HL-60 (cell line): ENCODE measurements around the gene COX18.
A peak's percentile ranks its signal among the peaks of the same experiment; 100 is the strongest.

ENCODE experiments used
- DNase-seq, 2 experiments: peaks; one replicate each; pipeline ENCODE4 v3.0.0-alpha.2; 2010 to 2020; ENCODE audit warnings: low read depth in 1 of 2, low spot score in 1 of 2
- H3K27ac ChIP-seq: fragments of 250-450 bp; sonication (Bioruptor Pico); replicated peaks from 2 replicates; pipeline ENCODE4 v1.5.1; 2020; ENCODE audit warnings: mild to moderate bottlenecking, moderate library complexity
- H3K27me3 ChIP-seq: fragments of 250-450 bp; sonication (Bioruptor Pico); 2 replicates; pipeline ENCODE4 v1.5.1; 2021; ENCODE audit warnings: mild to moderate bottlenecking, moderate library complexity; ENCODE audit not compliant: insufficient read depth, poor library complexity, severe bottlenecking
- H3K4me3 ChIP-seq: replicated peaks from 2 replicates; pipeline ENCODE4 v1.5.1; 2011; ENCODE audit warnings: mild to moderate bottlenecking, control low read depth, low read length; ENCODE audit not compliant: insufficient read depth
- GABPA ChIP-seq: IDR thresholded peaks from 2 replicates; pipeline ENCODE4 v1.6.1; 2012; ENCODE audit warnings: low read depth
- POLR2AphosphoS5 ChIP-seq: IDR thresholded peaks from 2 replicates; pipeline ENCODE4 v1.6.1; 2012; ENCODE audit warnings: low read depth
- SPI1 ChIP-seq: IDR thresholded peaks from 2 replicates; pipeline ENCODE4 v1.6.1; 2012; ENCODE audit warnings: low read depth, mild to moderate bottlenecking, borderline replicate concordance
- TF ChIP-seq, protein P1 (sequence below): IDR thresholded peaks from 2 replicates; pipeline ENCODE4 v1.6.1; 2012; ENCODE audit warnings: low read depth; ENCODE audit not compliant: insufficient replicate concordance
- TF ChIP-seq, protein P2 (sequence below): IDR thresholded peaks from one replicate; pipeline ENCODE4 v1.5.1; 2011; ENCODE audit warnings: low read length, control low read depth, inconsistent platforms; ENCODE audit not compliant: insufficient read depth

Gene COX18

DNA sequence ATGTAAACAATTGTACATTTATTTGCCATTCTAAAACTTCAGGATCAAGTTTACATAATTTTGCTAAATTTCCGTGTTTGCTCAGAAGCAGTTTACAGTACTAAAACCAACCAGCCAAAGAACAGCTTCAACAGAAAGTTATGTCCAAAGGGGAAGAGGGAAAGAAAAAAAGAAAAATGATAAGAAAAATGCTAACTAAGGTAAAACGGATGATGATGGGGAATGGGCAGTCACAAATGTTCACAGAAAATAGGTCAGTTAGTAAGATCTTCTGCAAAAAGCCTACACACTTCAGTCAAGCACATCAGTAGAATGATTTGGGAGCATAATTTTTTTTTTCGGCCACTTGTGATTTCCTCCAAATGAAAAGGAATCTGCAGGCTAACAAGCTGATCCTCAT is 6.3 kb upstream of the COX18 start:
- TF ChIP-seq, protein P1, sequence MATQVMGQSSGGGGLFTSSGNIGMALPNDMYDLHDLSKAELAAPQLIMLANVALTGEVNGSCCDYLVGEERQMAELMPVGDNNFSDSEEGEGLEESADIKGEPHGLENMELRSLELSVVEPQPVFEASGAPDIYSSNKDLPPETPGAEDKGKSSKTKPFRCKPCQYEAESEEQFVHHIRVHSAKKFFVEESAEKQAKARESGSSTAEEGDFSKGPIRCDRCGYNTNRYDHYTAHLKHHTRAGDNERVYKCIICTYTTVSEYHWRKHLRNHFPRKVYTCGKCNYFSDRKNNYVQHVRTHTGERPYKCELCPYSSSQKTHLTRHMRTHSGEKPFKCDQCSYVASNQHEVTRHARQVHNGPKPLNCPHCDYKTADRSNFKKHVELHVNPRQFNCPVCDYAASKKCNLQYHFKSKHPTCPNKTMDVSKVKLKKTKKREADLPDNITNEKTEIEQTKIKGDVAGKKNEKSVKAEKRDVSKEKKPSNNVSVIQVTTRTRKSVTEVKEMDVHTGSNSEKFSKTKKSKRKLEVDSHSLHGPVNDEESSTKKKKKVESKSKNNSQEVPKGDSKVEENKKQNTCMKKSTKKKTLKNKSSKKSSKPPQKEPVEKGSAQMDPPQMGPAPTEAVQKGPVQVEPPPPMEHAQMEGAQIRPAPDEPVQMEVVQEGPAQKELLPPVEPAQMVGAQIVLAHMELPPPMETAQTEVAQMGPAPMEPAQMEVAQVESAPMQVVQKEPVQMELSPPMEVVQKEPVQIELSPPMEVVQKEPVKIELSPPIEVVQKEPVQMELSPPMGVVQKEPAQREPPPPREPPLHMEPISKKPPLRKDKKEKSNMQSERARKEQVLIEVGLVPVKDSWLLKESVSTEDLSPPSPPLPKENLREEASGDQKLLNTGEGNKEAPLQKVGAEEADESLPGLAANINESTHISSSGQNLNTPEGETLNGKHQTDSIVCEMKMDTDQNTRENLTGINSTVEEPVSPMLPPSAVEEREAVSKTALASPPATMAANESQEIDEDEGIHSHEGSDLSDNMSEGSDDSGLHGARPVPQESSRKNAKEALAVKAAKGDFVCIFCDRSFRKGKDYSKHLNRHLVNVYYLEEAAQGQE, result no peak
- TF ChIP-seq POLR2AphosphoS5 (no peak), GABPA (no peak), SPI1 (no peak)
- TF ChIP-seq, protein P2, sequence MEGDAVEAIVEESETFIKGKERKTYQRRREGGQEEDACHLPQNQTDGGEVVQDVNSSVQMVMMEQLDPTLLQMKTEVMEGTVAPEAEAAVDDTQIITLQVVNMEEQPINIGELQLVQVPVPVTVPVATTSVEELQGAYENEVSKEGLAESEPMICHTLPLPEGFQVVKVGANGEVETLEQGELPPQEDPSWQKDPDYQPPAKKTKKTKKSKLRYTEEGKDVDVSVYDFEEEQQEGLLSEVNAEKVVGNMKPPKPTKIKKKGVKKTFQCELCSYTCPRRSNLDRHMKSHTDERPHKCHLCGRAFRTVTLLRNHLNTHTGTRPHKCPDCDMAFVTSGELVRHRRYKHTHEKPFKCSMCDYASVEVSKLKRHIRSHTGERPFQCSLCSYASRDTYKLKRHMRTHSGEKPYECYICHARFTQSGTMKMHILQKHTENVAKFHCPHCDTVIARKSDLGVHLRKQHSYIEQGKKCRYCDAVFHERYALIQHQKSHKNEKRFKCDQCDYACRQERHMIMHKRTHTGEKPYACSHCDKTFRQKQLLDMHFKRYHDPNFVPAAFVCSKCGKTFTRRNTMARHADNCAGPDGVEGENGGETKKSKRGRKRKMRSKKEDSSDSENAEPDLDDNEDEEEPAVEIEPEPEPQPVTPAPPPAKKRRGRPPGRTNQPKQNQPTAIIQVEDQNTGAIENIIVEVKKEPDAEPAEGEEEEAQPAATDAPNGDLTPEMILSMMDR, result no peak
- no peak overlapping the region for H3K4me3 ChIP-seq
- no peaks in the 10 kb centered on the region for H3K27me3 ChIP-seq
- H3K27ac ChIP-seq, result no peak overlapping the region
- DNase-seq, result no peak

DNA sequence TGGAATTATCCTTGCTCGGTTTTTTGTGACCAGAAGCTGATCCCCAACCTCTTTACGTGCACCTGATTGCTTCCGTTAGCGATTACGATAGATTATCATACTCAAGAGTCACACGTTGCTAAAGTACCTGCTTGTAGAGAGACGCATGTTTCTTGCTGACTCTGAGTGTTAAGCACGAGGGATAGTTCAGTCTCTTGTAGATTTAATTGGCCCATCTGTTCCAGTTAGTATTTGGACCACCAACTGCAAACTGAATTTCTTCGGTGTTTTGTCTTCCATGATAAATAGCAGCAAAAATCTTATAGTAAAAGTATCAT is 516 bp upstream of the COX18 start:
- TF ChIP-seq GABPA (0 out of 2 replicates have a peak, but pooled peaks have one; percentile 2), SPI1 (no peak)
- TF ChIP-seq, protein P1, result no peak
- no peak for DNase-seq
- H3K27ac ChIP-seq, result peak overlapping the region; percentile 97
- no peaks in the 10 kb centered on the region for H3K27me3 ChIP-seq
- H3K4me3 ChIP-seq, result peak overlapping the region; percentile 70

DNA sequence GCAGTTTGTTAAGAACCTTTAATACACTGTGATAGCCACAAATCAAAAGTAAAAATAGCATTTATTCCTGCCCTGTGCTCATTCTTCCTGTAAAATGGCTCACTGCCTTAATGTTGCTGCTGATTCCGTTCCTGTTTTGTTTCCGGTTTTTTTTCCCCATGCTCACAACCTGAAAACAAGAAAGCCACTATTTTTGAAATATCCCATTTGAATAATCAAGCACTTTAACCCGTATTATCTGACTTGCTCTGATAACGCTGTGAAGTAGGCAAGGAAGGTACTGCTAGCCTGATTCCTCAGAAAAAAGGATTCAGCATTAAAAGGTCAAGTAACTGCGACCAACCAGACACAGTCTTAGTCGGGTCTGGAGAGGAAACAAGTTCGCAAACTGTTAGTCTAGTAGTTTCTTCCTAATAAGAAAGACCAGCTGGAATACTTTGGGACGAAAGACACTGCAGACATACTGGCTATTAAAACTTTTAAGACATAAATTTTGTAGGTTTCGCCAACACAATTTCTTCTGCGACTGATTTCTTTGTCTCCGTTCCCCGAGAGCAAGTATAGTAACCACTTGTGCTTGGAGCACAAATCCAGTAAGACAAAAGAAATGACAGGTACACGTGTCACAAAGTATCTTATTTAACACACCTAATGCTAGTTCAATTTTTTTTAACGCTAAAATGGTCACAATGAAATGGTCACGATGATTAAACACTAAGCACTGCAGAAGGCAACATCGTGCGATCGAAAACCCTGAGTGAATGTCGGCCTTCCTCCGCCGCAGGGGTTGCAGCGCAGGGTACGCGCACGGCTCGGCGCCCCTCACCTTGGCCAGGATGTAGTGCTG is 802 bp downstream of the COX18 start:
- DNase-seq, result peak; percentile 25 to 42
- TF ChIP-seq POLR2AphosphoS5 (peak; percentile 55; the same call in 1 of the 2 replicates), SPI1 (peak; percentile 47; the same call in 1 of the 2 replicates), GABPA (no peak)
- TF ChIP-seq, protein P1, result peak; percentile 62
- TF ChIP-seq, protein P2, result no peak
- Histone ChIP-seq H3K4me3 (peak overlapping the region; percentile 70), H3K27me3 (no peaks in the 10 kb centered on the region), H3K27ac (peak overlapping the region; percentile 97)
